ENCODE results near the gene RAN. TPM values are rescaled to one million over a fixed set of nuclear protein-coding genes. Genes with fewer than 3 reads are reported as not detected.
"Not testable (repeated sequence)": the region's sequence is repeated elsewhere in the genome, so short reads cannot be mapped to it uniquely, and the experiment has no call there.

RAN gene
- total and polyA plus RNA-seq, 7 experiments from 2014 or later, result 255 to 925 (median 287) TPM

GRCh38 chr12:130875193-130875592, 3.3 kb downstream of the RAN start:
- Mint-ChIP-seq H3K4me1 (peaks cover 33 to 68% (median 57%) of the 10 kb centered on the region in 7 donors), H3K27me3 (no peaks in the 10 kb centered on the region), H3K36me3 (peaks cover 15 to 45% (median 31%) of the 10 kb centered on the region in 5 donors), H3K27ac (peak overlapping the region in 1 of 9 donors; percentile 5), H3K9me3 (no peaks in the 10 kb centered on the region), H3K4me3 (peak overlapping the region in 4 of 10 donors; percentile 36 to 91 (median 71))
- Histone ChIP-seq H3K27me3 (ENCODE audit: control insufficient read depth in 2 of 2, insufficient read depth in 2 of 2, low read length in 2 of 2) (no peaks in the 10 kb centered on the region), H3K27ac (ENCODE audit: low read depth, low read length) (no peak overlapping the region), H3K4me1 (ENCODE audit: control insufficient read depth in 2 of 2, insufficient read depth in 2 of 2, low read length in 2 of 2) (peaks cover 28 to 41% of the 10 kb centered on the region in 2 donors), H3K4me3 (ENCODE audit: low read length) (no peak overlapping the region), H3K36me3 (ENCODE audit: control insufficient read depth in 2 of 3, insufficient read depth in 3 of 3, low read length in 3 of 3) (peaks cover 18 to 38% (median 27%) of the 10 kb centered on the region in 3 experiments), H3K9me3 (ENCODE audit: control insufficient read depth in 2 of 3, low read length in 3 of 3) (no peaks in the 10 kb centered on the region)
- DNase-seq (no peak), ATAC-seq (no peak)
- POLR2A ChIA-PET, result no interaction called here
- CTCF ChIA-PET, result interaction anchor here (1.1 kb wide), 1 partner anchor 49 kb away, joined by 3 read pairs; no protein-coding TSS in a partner anchor
- intact Hi-C loops (cut with micrococcal nuclease), result loop anchor here (10.0 kb wide), 2 partner anchors 730 to 1020 kb away; partner anchors contain the start of gene ULK1 (in 2 of the 2)

GRCh38 chr12:130875708-130876107, 3.8 kb downstream of the RAN start:
- ATAC-seq; H3K9me3 ChIP-seq (ENCODE audit: control insufficient read depth in 2 of 3, low read length in 3 of 3); DNase-seq; H3K4me3 ChIP-seq (ENCODE audit: low read length); H3K27me3 Mint-ChIP-seq; POLR2A ChIA-PET; H3K27me3 ChIP-seq (ENCODE audit: control insufficient read depth in 2 of 2, insufficient read depth in 2 of 2, low read length in 2 of 2); H3K9me3 Mint-ChIP-seq; H3K27ac ChIP-seq (ENCODE audit: low read depth, low read length): not testable (repeated sequence)
- Histone ChIP-seq H3K4me1 (ENCODE audit: control insufficient read depth in 2 of 2, insufficient read depth in 2 of 2, low read length in 2 of 2) (peaks cover 26 to 38% of the 10 kb centered on the region in 2 donors), H3K36me3 (ENCODE audit: control insufficient read depth in 2 of 3, insufficient read depth in 3 of 3, low read length in 3 of 3) (peaks cover 18 to 38% (median 27%) of the 10 kb centered on the region in 3 experiments)
- CTCF ChIA-PET, result interaction anchor here (1.1 kb wide), 1 partner anchor 50 kb away, joined by 3 read pairs; no protein-coding TSS in a partner anchor
- peak overlapping the region in 2 of 10 donors; percentile 2 to 50 for H3K4me3 Mint-ChIP-seq
- intact Hi-C loops (cut with micrococcal nuclease), result loop anchor here (10.0 kb wide), 2 partner anchors 729 to 1019 kb away; partner anchors contain the start of gene ULK1 (in 2 of the 2)
- H3K36me3 Mint-ChIP-seq, result peaks cover 15 to 45% (median 31%) of the 10 kb centered on the region in 5 donors
- H3K4me1 Mint-ChIP-seq, result peaks cover 35 to 71% (median 57%) of the 10 kb centered on the region in 7 donors
- H3K27ac Mint-ChIP-seq, result peak overlapping the region in 2 of 9 donors; percentile 30 to 41

GRCh38 chr12:130876297-130876696, 4.4 kb downstream of the RAN start:
- peaks cover 0 to 4% (median 0%) of the 10 kb centered on the region in 5 donors for H3K27me3 Mint-ChIP-seq
- ATAC-seq (no peak), DNase-seq (no peak)
- Histone ChIP-seq H3K4me1 (ENCODE audit: control insufficient read depth in 2 of 2, insufficient read depth in 2 of 2, low read length in 2 of 2) (peaks cover 20 to 32% of the 10 kb centered on the region in 2 donors), H3K4me3 (ENCODE audit: low read length) (no peak overlapping the region), H3K9me3 (ENCODE audit: control insufficient read depth in 2 of 3, low read length in 3 of 3) (no peaks in the 10 kb centered on the region), H3K36me3 (ENCODE audit: control insufficient read depth in 2 of 3, insufficient read depth in 3 of 3, low read length in 3 of 3) (peaks cover 18 to 38% (median 27%) of the 10 kb centered on the region in 3 experiments), H3K27ac (ENCODE audit: low read depth, low read length) (no peak overlapping the region), H3K27me3 (ENCODE audit: control insufficient read depth in 2 of 2, insufficient read depth in 2 of 2, low read length in 2 of 2) (no peaks in the 10 kb centered on the region)
- intact Hi-C loops (cut with micrococcal nuclease), result loop anchor here (10.0 kb wide), 2 partner anchors 729 to 1019 kb away; partner anchors contain the start of gene ULK1 (in 2 of the 2)
- POLR2A ChIA-PET, result no interaction called here
- CTCF ChIA-PET, result no interaction called here
- H3K4me1 Mint-ChIP-seq, result peaks cover 39 to 71% (median 51%) of the 10 kb centered on the region in 7 donors
- H3K27ac Mint-ChIP-seq, result peak overlapping the region in 1 of 9 donors; percentile 45
- peaks cover 0 to 1% (median 0%) of the 10 kb centered on the region in 11 donors for H3K9me3 Mint-ChIP-seq
- peaks cover 15 to 45% (median 31%) of the 10 kb centered on the region in 5 donors for H3K36me3 Mint-ChIP-seq
- H3K4me3 Mint-ChIP-seq, result peak overlapping the region in 1 of 10 donors; percentile 8

GRCh38 chr12:130876758-130877157, 4.9 kb downstream of the RAN start:
- peaks cover 39 to 69% (median 50%) of the 10 kb centered on the region in 7 donors for H3K4me1 Mint-ChIP-seq
- intact Hi-C loops (cut with micrococcal nuclease), result loop anchor here (10.0 kb wide), 2 partner anchors 728 to 1018 kb away; partner anchors contain the start of gene ULK1 (in 2 of the 2)

DNA sequence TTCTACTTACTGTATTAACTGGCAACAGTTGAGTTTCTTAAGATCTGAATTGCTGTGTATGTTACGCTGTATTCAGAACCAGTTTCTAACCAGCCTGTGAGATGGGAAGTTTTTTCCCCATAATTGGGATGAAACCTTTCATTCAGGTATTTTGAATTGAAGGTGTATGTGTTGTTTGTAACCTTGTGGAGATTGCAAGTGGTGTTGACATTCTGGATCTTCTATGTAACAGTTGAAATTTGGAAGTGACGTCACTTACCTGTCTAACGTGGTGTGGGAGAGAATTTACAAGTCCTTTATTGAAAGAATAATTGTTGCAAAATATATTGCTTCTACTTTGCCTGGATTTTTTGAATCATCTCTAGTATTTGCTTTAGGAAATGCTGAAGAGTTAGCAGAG, 5.5 kb downstream of the RAN start:
- peaks cover 39 to 69% (median 50%) of the 10 kb centered on the region in 7 donors for H3K4me1 Mint-ChIP-seq
- H3K9me3 Mint-ChIP-seq, result peaks cover 0 to 1% (median 0%) of the 10 kb centered on the region in 11 donors
- ChIA-PET CTCF (no interaction called here), POLR2A (no interaction called here)
- Histone ChIP-seq H3K4me3 (ENCODE audit: low read length) (no peak overlapping the region), H3K27ac (ENCODE audit: low read depth, low read length) (no peak overlapping the region), H3K9me3 (ENCODE audit: control insufficient read depth in 2 of 3, low read length in 3 of 3) (no peaks in the 10 kb centered on the region), H3K4me1 (ENCODE audit: control insufficient read depth in 2 of 2, insufficient read depth in 2 of 2, low read length in 2 of 2) (peaks cover 20 to 30% of the 10 kb centered on the region in 2 donors), H3K36me3 (ENCODE audit: control insufficient read depth in 2 of 3, insufficient read depth in 3 of 3, low read length in 3 of 3) (peaks cover 18 to 38% (median 27%) of the 10 kb centered on the region in 3 experiments), H3K27me3 (ENCODE audit: control insufficient read depth in 2 of 2, insufficient read depth in 2 of 2, low read length in 2 of 2) (no peaks in the 10 kb centered on the region)
- H3K36me3 Mint-ChIP-seq, result peaks cover 15 to 45% (median 31%) of the 10 kb centered on the region in 5 donors
- ATAC-seq, result no peak
- H3K4me3 Mint-ChIP-seq, result no peak overlapping the region
- intact Hi-C loops (cut with micrococcal nuclease), result loop anchor here (10.0 kb wide), 2 partner anchors 727 to 1017 kb away; partner anchors contain the start of gene ULK1 (in 2 of the 2)
- H3K27ac Mint-ChIP-seq, result peak overlapping the region in 4 of 9 donors; percentile 8 to 33 (median 8)
- DNase-seq, result no peak
- peaks cover 0 to 4% (median 0%) of the 10 kb centered on the region in 5 donors for H3K27me3 Mint-ChIP-seq

More at GRCh38 chr12:130876758-130877157, 4.9 kb downstream of the RAN start:
- Histone ChIP-seq H3K27ac (ENCODE audit: low read depth, low read length) (no peak overlapping the region), H3K4me3 (ENCODE audit: low read length) (no peak overlapping the region), H3K36me3 (ENCODE audit: control insufficient read depth in 2 of 3, insufficient read depth in 3 of 3, low read length in 3 of 3) (peaks cover 18 to 38% (median 27%) of the 10 kb centered on the region in 3 experiments), H3K4me1 (ENCODE audit: control insufficient read depth in 2 of 2, insufficient read depth in 2 of 2, low read length in 2 of 2) (peaks cover 20 to 30% of the 10 kb centered on the region in 2 donors), H3K9me3 (ENCODE audit: control insufficient read depth in 2 of 3, low read length in 3 of 3) (no peaks in the 10 kb centered on the region), H3K27me3 (ENCODE audit: control insufficient read depth in 2 of 2, insufficient read depth in 2 of 2, low read length in 2 of 2) (no peaks in the 10 kb centered on the region)
- ChIA-PET POLR2A (no interaction called here), CTCF (no interaction called here)
- Mint-ChIP-seq H3K27me3 (peaks cover 0 to 4% (median 0%) of the 10 kb centered on the region in 5 donors), H3K9me3 (peaks cover 0 to 1% (median 0%) of the 10 kb centered on the region in 11 donors), H3K27ac (peak overlapping the region in 1 of 9 donors; percentile 45), H3K4me3 (peak overlapping the region in 1 of 10 donors; percentile 8), H3K36me3 (peaks cover 15 to 45% (median 31%) of the 10 kb centered on the region in 5 donors)
- ATAC-seq (no peak), DNase-seq (no peak)

- H3K9me3 Mint-ChIP-seq, result peaks cover 0 to 2% (median 0%) of the 10 kb centered on the region in 11 donors
- peaks cover 0 to 4% (median 0%) of the 10 kb centered on the region in 5 donors for H3K27me3 Mint-ChIP-seq
- Histone ChIP-seq H3K4me3 (ENCODE audit: low read length) (no peak overlapping the region), H3K27me3 (ENCODE audit: control insufficient read depth in 2 of 2, insufficient read depth in 2 of 2, low read length in 2 of 2) (no peaks in the 10 kb centered on the region), H3K9me3 (ENCODE audit: control insufficient read depth in 2 of 3, low read length in 3 of 3) (no peaks in the 10 kb centered on the region), H3K27ac (ENCODE audit: low read depth, low read length) (no peak overlapping the region), H3K36me3 (ENCODE audit: control insufficient read depth in 2 of 3, insufficient read depth in 3 of 3, low read length in 3 of 3) (peaks cover 13 to 38% (median 27%) of the 10 kb centered on the region in 3 experiments), H3K4me1 (ENCODE audit: control insufficient read depth in 2 of 2, insufficient read depth in 2 of 2, low read length in 2 of 2) (peaks cover 12 to 20% of the 10 kb centered on the region in 2 donors)
- H3K4me1 Mint-ChIP-seq, result peaks cover 30 to 59% (median 39%) of the 10 kb centered on the region in 7 donors
- H3K36me3 Mint-ChIP-seq, result peaks cover 10 to 39% (median 23%) of the 10 kb centered on the region in 5 donors
- H3K27ac Mint-ChIP-seq, result peak overlapping the region in 5 of 9 donors; percentile 6 to 48 (median 38)
- intact Hi-C loops (cut with micrococcal nuclease), result loop anchor here (10.0 kb wide), 2 partner anchors 726 to 1016 kb away; partner anchors contain the start of gene ULK1 (in 2 of the 2)
- DNase-seq (no peak), ATAC-seq (no peak)
- ChIA-PET CTCF (no interaction called here), POLR2A (no interaction called here)
- no peak overlapping the region for H3K4me3 Mint-ChIP-seq
Observed at GRCh38 chr12:130878193-130879185, 6.6 kb downstream of the RAN start.

All from naive thymus-derived CD4-positive, alpha-beta T cell (primary cell).